Measurements from ENCODE around the gene MEPCE. TPM values are rescaled to one million over a fixed set of nuclear protein-coding genes. Genes with fewer than 3 reads are reported as not detected.

MEPCE gene
- total RNA-seq, 2 experiments from 2014 or later, result 44.2 to 65.6 TPM

DNA sequence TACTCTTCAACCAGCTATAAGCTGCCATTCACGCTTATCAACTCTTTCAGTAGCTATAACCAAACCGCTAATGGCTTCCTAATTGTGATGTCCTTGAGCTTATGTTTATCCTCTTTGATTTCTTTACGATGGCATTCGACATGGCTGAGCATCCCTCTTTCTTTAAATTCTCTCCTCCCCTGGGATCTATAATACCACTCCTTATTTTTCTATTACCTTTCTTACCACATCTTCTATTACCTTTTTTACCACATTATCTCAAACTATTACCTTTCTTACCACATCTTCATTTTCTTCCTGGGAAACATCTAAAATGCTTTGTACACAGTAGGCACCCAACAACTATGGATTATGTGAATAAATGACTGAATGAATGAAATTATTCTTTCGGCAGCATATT is 14.2 kb upstream of the MEPCE start:
- H3K9me3 ChIP-seq (ENCODE audit: low read length), result no peaks in the 10 kb centered on the region
- intact Hi-C loops (cut with micrococcal nuclease; ENCODE audit: unreplicated experiment), result no loop called here

DNA sequence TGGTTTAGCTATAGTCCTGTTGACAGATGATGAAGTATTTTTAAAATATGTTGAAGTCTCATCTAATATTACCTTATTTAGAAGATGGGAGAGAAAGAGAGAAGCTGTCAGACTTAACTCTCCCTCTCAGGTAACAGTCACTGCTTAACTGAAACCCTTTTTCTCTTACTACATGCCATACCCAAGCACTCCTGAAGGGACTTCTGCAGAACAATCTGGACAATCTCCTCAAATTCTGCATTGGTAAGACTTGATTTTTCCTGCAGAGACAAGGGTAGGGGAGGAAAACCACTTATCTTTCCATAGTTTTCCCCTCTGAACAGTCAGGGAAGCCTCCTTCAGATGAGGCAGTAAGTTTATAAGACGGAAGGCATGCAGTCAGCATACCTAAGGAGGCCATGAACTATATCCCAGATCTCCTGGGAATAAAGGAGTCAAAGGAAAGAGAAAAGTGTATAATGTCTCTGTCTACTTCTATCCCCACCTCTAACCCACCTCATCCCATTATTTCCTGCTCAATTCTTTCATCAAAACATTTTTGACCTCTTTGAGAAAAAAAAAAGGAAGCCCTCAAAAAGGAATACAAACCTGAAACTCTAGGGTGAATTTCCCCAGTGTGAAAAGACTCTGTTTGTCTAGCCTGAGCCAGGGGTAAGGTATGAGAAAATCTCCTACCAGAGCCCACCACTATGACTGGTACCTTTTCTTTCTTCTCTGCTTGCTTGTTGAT is 10.5 kb upstream of the MEPCE start:
- H4K20me1 ChIP-seq (ENCODE audit: insufficient read depth, low read length), result no peaks in the 10 kb centered on the region
- peaks cover 11% of the 10 kb centered on the region for H3K4me1 ChIP-seq (ENCODE audit: insufficient read depth, low read length, poor library complexity, severe bottlenecking)
- TF ChIP-seq EZH2phosphoT487 (IDR thresholded peaks at IDR 0.05; ENCODE audit: borderline replicate concordance, low read depth, low read length), result no peak
- TF ChIP-seq, protein P1, sequence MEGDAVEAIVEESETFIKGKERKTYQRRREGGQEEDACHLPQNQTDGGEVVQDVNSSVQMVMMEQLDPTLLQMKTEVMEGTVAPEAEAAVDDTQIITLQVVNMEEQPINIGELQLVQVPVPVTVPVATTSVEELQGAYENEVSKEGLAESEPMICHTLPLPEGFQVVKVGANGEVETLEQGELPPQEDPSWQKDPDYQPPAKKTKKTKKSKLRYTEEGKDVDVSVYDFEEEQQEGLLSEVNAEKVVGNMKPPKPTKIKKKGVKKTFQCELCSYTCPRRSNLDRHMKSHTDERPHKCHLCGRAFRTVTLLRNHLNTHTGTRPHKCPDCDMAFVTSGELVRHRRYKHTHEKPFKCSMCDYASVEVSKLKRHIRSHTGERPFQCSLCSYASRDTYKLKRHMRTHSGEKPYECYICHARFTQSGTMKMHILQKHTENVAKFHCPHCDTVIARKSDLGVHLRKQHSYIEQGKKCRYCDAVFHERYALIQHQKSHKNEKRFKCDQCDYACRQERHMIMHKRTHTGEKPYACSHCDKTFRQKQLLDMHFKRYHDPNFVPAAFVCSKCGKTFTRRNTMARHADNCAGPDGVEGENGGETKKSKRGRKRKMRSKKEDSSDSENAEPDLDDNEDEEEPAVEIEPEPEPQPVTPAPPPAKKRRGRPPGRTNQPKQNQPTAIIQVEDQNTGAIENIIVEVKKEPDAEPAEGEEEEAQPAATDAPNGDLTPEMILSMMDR (conservative IDR thresholded peaks at IDR 0.05; ENCODE audit: low read length), result no peak
- no peaks in the 10 kb centered on the region for H3K9me3 ChIP-seq (ENCODE audit: low read length)
- CTCF ChIA-PET (ENCODE audit: unreplicated experiment), result no interaction called here
- POLR2A ChIA-PET, result interaction anchor here (0.6 to 2.3 kb wide), 2 partner anchors 9 to 358 kb away, joined by 3 to 7 read pairs; partner anchors contain the start of gene ZCWPW1
- H3K79me2 ChIP-seq (ENCODE audit: insufficient read depth, low read depth, low read length), result no peaks in the 10 kb centered on the region
- no peaks in the 10 kb centered on the region for H3K9me2 ChIP-seq (ENCODE audit: insufficient read depth, low read length)
- no peak overlapping the region for H2AFZ ChIP-seq (ENCODE audit: low read length)
- H3K4me2 ChIP-seq (ENCODE audit: low read length), result no peak overlapping the region
- H3K27ac ChIP-seq (ENCODE audit: low read depth, low read length, poor library complexity, severe bottlenecking), result no peak overlapping the region
- intact Hi-C loops (cut with micrococcal nuclease; ENCODE audit: unreplicated experiment), result no loop called here
- BruUV-seq (replicated peaks), result no TSS peak
- H3K4me3 ChIP-seq (ENCODE audit: low read depth, low read length, poor library complexity, severe bottlenecking), result no peak overlapping the region
- H3K36me3 ChIP-seq (ENCODE audit: insufficient read depth, low read length), result no peaks in the 10 kb centered on the region
- DNase-seq (ENCODE audit: low spot score), result no peak

More for the DNA sequence above, 14.2 kb upstream of the MEPCE start:
- H3K4me3 ChIP-seq (ENCODE audit: low read depth, low read length, poor library complexity, severe bottlenecking), result no peak overlapping the region
- ChIA-PET CTCF (ENCODE audit: unreplicated experiment) (interaction anchor here (0.6 kb wide), 1 partner anchor 8 kb away, joined by 3 read pairs; no protein-coding TSS in a partner anchor), POLR2A (interaction anchor here (0.5 to 1.4 kb wide), 3 partner anchors 13 to 694 kb away, joined by 4 to 5 read pairs (median 4); partner anchors contain the start of gene ZCWPW1)
- no peak overlapping the region for H2AFZ ChIP-seq (ENCODE audit: low read length)
- no peak overlapping the region for H3K27ac ChIP-seq (ENCODE audit: low read depth, low read length, poor library complexity, severe bottlenecking)
- no peaks in the 10 kb centered on the region for H3K79me2 ChIP-seq (ENCODE audit: insufficient read depth, low read depth, low read length)
- H3K4me2 ChIP-seq (ENCODE audit: low read length), result no peak overlapping the region
- no TSS peak for BruUV-seq (replicated peaks)
- TF ChIP-seq, protein P1 (conservative IDR thresholded peaks at IDR 0.05; ENCODE audit: low read length), result no peak
- TF ChIP-seq EZH2phosphoT487 (IDR thresholded peaks at IDR 0.05; ENCODE audit: borderline replicate concordance, low read depth, low read length), result no peak
- H3K36me3 ChIP-seq (ENCODE audit: insufficient read depth, low read length), result no peaks in the 10 kb centered on the region
- peaks cover 23% of the 10 kb centered on the region for H3K4me1 ChIP-seq (ENCODE audit: insufficient read depth, low read length, poor library complexity, severe bottlenecking)
- H3K9me2 ChIP-seq (ENCODE audit: insufficient read depth, low read length), result no peaks in the 10 kb centered on the region
- H4K20me1 ChIP-seq (ENCODE audit: insufficient read depth, low read length), result no peaks in the 10 kb centered on the region
- DNase-seq (ENCODE audit: low spot score), result no peak

Measured in OCI-LY7 (cell line).